ENCODE results near the gene RAB11B. TPM values are rescaled to one million over a fixed set of nuclear protein-coding genes. Genes with fewer than 3 reads are reported as not detected.
"Not testable (repeated sequence)": the region's sequence is repeated elsewhere in the genome, so short reads cannot be mapped to it uniquely, and the experiment has no call there.

Gene RAB11B
- total and polyA plus RNA-seq, 2 donors = 63.9 to 131 TPM

DNA sequence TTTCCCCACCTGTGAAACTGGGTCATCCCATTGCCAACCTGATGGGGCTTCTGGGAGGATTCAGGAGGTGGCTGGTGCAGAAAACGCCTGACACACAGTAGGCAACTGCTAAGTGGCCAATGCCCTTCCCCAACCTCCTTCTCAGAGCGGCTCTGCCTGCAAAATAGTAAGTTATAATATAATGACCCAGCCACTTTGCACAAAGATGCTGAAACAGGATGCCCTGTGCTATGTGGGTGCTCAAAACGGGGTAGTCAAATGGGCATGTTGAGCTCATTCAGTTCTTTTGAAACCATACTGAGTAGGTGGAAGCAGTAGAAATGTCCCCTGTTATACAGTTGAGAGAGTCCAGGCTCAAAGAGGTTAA lies 23.5 kb downstream of the RAB11B start:
- Histone ChIP-seq H3K27ac (ENCODE audit: low read depth) (no peak overlapping the region), H3K4me3 (ENCODE audit: low read depth, low read length) (peak overlapping the region; percentile 85), H3K36me3 (ENCODE audit: insufficient read depth) (no peaks in the 10 kb centered on the region), H3K4me1 (ENCODE audit: insufficient read depth) (no peaks in the 10 kb centered on the region)
- no peak for DNase-seq (ENCODE audit: extremely low spot score)
- WGBS = 25% methylated on average over 3 of the region's 3 CpGs

DNA sequence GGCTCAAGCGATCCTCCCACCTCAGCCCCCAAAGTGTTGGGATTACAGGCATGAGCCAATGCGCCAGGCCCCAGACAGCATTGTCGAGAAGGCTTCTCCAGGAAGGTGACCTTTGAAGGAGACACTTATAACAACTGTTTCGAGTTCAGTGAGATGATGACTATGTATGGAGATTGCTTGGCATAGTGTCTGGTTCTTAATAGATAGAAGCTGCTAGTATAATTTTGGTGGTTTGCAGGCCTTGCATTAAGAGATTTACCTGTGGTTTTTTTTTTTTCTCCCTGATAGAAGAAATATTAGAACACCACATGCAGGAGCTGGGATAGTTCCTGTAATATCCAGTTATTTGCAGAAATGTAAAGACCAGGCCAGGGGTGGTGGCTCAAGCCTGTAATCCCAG lies 26.6 kb downstream of the RAB11B start:
- Histone ChIP-seq H3K4me1 (ENCODE audit: insufficient read depth) (no peaks in the 10 kb centered on the region), H3K36me3 (ENCODE audit: insufficient read depth) (no peaks in the 10 kb centered on the region), H3K27ac (ENCODE audit: low read depth) (no peak overlapping the region), H3K4me3 (ENCODE audit: low read depth, low read length) (no peak overlapping the region)
- DNase-seq (ENCODE audit: extremely low spot score) = no peak
- WGBS = 59% methylated on average over 4 of the region's 4 CpGs

DNA sequence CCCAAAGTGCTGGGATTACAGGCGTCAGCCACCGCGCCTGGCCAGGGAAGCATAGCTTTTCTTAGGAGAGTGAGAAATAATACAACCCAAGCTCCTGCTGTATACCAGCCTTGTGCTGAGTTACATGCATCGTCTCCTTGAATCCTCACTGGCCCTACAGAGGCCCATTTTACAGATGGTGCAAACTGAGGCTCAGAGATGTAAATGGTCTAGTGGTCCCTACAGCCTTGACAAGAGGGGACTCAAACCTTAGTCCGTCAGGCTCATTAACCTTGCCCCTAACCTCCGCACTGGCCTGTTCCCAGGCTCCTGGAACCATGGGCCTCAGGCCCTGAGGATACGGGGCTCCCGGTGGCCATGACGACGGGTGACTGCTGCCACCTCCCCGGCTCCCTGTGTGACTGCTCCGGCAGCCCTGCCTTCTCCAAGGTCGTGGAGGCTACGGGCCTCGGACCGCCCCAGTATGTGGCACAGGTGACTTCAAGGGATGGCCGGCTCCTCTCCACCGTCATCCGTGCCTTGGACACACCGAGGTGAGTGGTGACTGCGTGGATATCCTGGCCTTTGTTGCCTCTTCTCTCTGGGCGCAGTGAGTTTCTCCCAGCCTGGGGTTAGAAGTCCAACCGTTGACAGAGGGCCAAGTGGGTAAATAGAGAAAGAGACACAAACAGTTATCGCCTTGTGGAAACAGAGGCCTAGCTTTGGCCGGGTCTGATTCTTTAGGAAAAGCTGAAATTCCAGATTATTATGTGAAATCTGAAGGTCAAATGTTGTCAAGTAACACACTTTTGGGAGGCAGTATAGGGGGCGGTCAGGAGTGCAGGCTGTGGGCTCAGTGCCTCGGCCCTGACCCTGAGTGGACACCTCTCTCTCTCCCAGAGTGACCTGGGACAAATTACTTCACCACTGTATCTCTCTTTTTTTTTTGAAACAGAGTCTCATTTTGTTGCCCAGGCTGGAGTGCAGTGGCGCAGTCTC lies 31.6 kb downstream of the RAB11B start:
- no peak for DNase-seq (ENCODE audit: extremely low spot score)
- Histone ChIP-seq H3K4me1 (ENCODE audit: insufficient read depth) (no peaks in the 10 kb centered on the region), H3K36me3 (ENCODE audit: insufficient read depth) (no peaks in the 10 kb centered on the region), H3K4me3 (ENCODE audit: low read depth, low read length) (no peak overlapping the region), H3K27ac (ENCODE audit: low read depth) (no peak overlapping the region)
- WGBS = 91% methylated on average over 28 of the region's 28 CpGs

DNA sequence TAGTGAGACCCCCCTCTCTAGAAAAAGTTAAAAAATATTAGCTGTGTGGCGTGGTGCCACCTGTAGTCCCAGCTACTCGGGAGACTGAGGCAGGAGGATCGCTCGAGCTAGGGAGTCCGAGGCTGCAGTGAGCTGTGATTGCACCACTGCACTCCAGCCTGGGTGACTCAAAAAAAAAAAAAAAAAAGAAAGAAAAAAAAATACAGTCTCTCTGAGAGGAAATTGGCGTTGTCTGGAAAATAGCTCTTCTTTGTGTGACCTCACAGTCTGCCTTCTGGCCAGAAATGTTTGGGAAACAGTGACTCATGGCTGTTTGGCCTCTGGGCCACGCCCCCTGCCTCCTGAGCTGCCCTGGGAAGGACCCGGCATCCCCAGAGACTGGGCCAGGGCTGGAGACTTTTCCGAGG lies 33.7 kb downstream of the RAB11B start:
- Histone ChIP-seq H3K27ac (ENCODE audit: low read depth) (peak overlapping the region; percentile 3), H3K36me3 (ENCODE audit: insufficient read depth) (no peaks in the 10 kb centered on the region), H3K4me1 (ENCODE audit: insufficient read depth) (no peaks in the 10 kb centered on the region), H3K4me3 (ENCODE audit: low read depth, low read length) (no peak overlapping the region)
- 26% methylated on average over 9 of the region's 9 CpGs for WGBS
- peak; percentile 50 for DNase-seq (ENCODE audit: extremely low spot score)

DNA sequence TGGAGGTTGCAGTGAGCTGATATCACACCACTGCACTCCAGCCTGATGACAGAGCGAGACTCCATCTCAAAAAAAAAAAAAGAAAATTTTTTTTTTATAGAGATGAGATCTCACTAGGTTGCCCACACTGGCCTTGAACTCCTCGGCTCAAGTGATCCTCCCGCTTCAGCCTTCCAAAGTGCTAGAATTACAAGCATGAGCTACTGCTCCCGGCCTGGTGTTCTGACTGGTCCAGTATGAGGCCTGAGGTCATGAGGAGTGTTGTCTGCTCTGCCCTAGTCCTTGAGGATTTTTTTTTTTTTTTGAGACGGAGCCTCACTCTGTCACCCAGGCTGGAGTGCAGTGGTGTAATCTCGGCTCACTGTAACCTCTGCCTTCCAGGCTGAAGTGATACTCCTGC lies 35.2 kb downstream of the RAB11B start:
- H3K27ac ChIP-seq (ENCODE audit: low read depth); H3K4me3 ChIP-seq (ENCODE audit: low read depth, low read length); H3K4me1 ChIP-seq (ENCODE audit: insufficient read depth); H3K36me3 ChIP-seq (ENCODE audit: insufficient read depth); DNase-seq (ENCODE audit: extremely low spot score): not testable (repeated sequence)
- WGBS = 92% methylated on average over 6 of the region's 6 CpGs

DNA sequence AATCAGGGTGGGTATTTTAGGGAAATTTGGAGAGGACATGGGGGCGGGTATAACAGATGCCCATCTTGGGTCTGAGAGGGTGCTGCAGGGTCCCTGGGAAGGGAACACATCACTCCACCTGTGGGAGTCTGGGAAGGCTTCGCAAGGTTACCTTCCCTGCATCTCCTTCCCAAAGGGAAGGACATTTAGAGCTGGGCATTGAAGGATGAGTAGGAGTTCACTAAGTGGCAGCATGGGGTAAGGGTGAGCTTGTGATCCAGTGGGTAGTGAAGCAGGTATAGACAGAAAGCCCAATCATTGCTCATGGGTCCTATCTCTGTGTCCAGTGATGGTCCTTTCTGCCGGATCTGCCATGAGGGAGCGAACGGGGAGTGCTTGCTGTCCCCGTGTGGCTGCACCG lies 36.1 kb downstream of the RAB11B start:
- Histone ChIP-seq H3K27ac (ENCODE audit: low read depth) (no peak overlapping the region), H3K36me3 (ENCODE audit: insufficient read depth) (no peaks in the 10 kb centered on the region), H3K4me1 (ENCODE audit: insufficient read depth) (no peaks in the 10 kb centered on the region), H3K4me3 (ENCODE audit: low read depth, low read length) (no peak overlapping the region)
- 93% methylated on average over 7 of the region's 7 CpGs for WGBS
- DNase-seq (ENCODE audit: extremely low spot score) = no peak

DNA sequence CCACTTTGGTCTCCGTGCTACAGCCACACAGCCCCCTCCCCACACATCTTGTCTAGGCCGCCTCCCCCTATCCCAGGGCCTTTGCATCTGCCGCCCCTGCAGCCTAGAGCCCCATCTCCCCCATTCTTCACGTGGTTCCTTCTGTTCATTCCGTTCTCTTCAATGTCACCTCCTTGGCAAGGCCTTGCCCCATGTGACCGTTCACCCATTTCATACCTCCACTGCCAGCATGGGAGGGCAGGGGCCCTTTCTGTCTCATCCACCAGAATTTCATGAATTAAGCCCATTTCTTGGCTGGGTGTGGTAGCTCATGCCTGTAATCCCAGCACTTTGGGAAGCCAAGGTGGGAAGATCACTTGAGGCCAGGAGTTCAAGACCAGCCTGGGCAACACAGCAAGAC lies 38.9 kb downstream of the RAB11B start:
- Histone ChIP-seq H3K27ac (ENCODE audit: low read depth) (no peak overlapping the region), H3K4me1 (ENCODE audit: insufficient read depth) (no peaks in the 10 kb centered on the region), H3K4me3 (ENCODE audit: low read depth, low read length) (no peak overlapping the region), H3K36me3 (ENCODE audit: insufficient read depth) (no peaks in the 10 kb centered on the region)
- DNase-seq (ENCODE audit: extremely low spot score) = no peak
- WGBS = 81% methylated on average over 6 of the region's 6 CpGs

DNA sequence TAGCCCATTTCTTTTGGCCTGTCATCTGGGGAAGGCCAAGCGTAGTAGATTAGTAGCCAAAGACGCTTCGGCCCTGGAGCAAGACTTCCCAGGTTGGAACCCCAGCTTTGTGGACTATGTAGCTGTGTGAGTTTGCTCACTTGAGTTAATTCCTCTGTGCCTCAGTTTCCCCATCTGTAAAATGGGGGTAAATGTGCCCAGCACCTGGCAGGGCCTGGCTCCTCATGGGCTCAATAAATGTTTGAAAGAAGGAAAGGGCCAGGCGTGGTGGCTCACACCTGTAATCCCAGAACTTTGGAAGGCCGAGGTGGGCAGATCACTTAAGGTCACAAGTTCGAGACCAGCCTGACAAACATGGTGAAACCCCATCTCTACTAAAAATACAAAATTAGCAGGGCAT lies 39.7 kb downstream of the RAB11B start:
- no peak for DNase-seq (ENCODE audit: extremely low spot score)
- no peak overlapping the region for H3K4me3 ChIP-seq (ENCODE audit: low read depth, low read length)
- 95% methylated on average over 6 of the region's 6 CpGs for WGBS
- H3K36me3 ChIP-seq (ENCODE audit: insufficient read depth) = no peaks in the 10 kb centered on the region
- H3K4me1 ChIP-seq (ENCODE audit: insufficient read depth) = no peaks in the 10 kb centered on the region
- no peak overlapping the region for H3K27ac ChIP-seq (ENCODE audit: low read depth)

DNA sequence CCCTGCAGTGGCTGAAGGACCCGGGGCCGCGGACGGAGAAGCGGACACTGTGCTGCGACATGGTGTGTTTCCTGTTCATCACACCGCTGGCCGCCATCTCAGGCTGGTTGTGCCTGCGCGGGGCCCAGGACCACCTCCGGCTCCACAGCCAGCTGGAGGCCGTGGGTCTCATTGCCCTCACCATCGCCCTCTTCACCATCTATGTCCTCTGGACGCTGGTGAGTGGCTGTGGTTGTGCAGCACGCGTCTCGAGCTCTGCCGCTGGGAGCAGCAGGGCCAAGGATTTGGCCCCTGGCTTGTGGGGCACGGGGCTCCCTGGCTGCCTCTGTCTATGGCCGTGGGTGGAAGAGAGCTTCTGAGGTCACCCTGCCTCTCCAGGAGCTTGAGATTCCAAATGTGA lies 40.5 kb downstream of the RAB11B start:
- no peak overlapping the region for H3K27ac ChIP-seq (ENCODE audit: low read depth)
- H3K4me3 ChIP-seq (ENCODE audit: low read depth, low read length) = no peak overlapping the region
- no peaks in the 10 kb centered on the region for H3K36me3 ChIP-seq (ENCODE audit: insufficient read depth)
- no peaks in the 10 kb centered on the region for H3K4me1 ChIP-seq (ENCODE audit: insufficient read depth)
- WGBS = 91% methylated on average over 20 of the region's 20 CpGs
- DNase-seq (ENCODE audit: extremely low spot score) = no peak

DNA sequence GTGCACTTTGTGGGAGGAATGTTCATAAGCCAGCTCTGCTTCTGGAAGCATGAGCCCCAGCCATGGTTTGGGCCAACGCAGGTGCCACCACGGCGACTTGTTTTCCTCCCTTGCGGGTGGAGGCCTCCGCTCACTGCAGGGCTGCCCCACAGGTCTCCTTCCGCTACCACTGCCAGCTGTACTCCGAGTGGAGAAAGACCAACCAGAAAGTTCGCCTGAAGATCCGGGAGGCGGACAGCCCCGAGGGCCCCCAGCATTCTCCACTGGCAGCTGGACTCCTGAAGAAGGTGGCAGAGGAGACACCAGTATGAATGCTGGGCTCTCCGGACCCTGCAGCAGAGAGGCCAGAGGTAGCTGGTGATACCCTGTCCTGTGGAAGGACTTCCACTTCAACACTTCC lies 48.1 kb downstream of the RAB11B start:
- no peak for DNase-seq (ENCODE audit: extremely low spot score)

DNA sequence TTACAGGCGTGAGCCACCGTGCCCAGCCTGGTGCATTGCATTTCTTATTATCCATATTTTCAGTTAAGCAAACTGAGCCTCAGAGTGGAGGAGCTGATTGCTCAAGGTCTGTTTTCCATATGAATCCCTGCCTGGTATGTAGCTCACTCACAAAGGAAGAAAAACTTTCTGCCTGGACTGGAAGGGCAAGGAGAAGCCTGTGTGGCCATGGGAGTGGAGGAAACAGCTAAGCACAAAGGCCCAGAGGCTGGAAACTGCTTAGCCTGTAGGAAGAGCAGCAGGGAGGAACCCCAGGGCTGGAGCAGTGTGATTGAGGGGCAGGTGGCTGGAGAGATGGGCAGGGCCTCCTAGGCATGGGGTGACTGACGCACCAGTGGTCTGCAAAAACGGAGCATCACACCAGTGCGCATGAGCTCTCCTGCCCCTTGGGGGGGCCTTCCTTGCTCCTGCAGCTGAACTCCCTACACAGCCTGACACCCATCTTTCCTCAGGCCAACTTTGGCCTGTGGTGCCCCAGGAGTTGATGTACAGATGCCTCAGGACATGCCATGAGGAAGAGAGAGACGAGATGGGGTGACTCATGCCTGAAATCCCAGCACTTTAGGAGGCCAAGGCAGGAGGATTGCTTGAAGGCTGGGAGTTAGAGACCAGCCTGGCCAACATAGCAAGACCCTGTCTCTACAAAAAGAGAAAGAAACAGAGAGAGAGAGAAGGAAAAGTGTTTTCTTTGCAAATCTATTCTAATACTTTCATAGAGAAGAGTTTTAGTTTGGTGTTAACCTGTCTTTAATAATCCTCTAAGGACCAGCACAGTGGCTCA lies 51.8 kb downstream of the RAB11B start:
- DNase-seq (ENCODE audit: extremely low spot score) = no peak
- no peaks in the 10 kb centered on the region for H3K36me3 ChIP-seq (ENCODE audit: insufficient read depth)
- H3K27ac ChIP-seq (ENCODE audit: low read depth) = no peak overlapping the region
- H3K4me1 ChIP-seq (ENCODE audit: insufficient read depth) = peaks cover 3% of the 10 kb centered on the region
- no peak overlapping the region for H3K4me3 ChIP-seq (ENCODE audit: low read depth, low read length)
- 82% methylated on average over 6 of the region's 6 CpGs for WGBS

More for the DNA sequence above, 48.1 kb downstream of the RAB11B start:
- H3K4me3 ChIP-seq (ENCODE audit: low read depth, low read length) = no peak overlapping the region
- no peaks in the 10 kb centered on the region for H3K36me3 ChIP-seq (ENCODE audit: insufficient read depth)
- no peak overlapping the region for H3K27ac ChIP-seq (ENCODE audit: low read depth)
- H3K4me1 ChIP-seq (ENCODE audit: insufficient read depth) = no peaks in the 10 kb centered on the region
- 95% methylated on average over 12 of the region's 12 CpGs for WGBS

DNA sequence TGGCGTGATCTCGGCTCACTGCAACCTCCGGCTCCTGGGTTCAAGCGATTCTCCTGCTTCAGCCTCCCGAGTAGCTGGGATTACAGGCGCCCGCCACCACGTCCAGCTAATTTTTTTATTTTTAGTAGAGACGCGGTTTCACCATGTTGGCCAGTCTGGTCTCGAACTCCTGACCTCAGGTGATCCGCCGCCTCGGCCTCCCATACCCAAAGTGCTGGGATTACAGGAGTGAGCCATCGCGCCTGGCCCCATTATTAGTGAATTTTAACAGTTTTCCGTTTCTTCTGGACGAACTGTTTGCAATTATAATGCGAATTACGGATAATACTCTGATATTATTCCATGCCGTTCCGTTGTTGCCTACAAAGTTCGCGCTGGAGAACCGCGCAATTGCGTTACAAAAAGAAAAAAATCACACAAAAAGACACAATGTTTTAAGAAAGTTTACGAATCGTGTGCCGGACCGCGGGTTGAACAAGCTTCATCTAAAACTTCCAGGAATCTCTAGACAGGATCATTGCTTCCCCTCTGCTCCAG lies 54.0 kb downstream of the RAB11B start:
- 26% methylated on average over 32 of the region's 32 CpGs for WGBS
- peak overlapping the region; percentile 68 for H3K27ac ChIP-seq (ENCODE audit: low read depth)
- H3K4me1 ChIP-seq (ENCODE audit: insufficient read depth); H3K36me3 ChIP-seq (ENCODE audit: insufficient read depth); DNase-seq (ENCODE audit: extremely low spot score): not testable (repeated sequence)
- peak overlapping the region; percentile 94 for H3K4me3 ChIP-seq (ENCODE audit: low read depth, low read length)

DNA sequence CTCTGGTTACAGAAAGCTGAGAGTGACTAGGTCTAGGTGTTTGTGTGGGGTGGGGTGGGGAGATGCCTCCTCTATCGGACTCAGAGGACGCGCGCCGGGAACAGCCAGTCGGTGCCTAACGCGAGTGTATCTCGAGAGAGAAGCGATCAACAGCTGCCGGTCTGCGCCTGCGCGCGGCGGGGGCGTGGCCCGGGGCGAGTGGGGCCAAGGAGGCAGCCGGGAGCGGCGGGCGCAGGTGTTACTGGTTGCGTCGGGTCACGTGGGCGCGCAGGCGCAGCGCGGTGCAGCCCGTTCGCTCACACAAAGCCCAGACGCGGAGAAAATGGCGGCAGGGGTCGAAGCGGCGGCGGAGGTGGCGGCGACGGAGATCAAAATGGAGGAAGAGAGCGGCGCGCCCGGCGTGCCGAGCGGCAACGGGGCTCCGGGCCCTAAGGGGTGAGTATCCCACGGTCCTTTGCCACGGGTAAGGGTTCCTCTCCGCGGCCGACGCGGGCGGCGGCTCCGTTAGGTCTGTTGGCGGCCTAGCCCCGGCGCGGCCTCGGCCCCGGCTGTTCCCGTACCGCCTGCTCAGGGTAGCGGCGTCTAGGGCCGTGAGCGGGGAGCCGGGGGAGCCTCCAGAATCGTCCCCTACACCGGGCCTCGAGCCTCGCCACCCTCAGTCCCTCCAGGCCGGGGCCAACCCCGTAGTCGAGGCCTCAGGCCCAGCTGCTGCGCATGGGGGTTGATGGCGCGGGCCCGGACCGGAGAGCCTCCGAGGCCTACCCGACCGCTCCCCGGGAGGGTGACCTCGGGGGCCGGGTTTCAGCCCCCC lies 54.7 kb downstream of the RAB11B start, which contains the start of gene HNRNPM:
Gene HNRNPM, plus strand, starts transcription at position 299 of the 811 bp plus-strand sequence. Its CDS starts 24 bp downstream, at position 323.
- H3K36me3 ChIP-seq (ENCODE audit: insufficient read depth) = no peaks in the 10 kb centered on the region
- peak; percentile 92 for DNase-seq (ENCODE audit: extremely low spot score)
- WGBS = under 1% methylated on average over 93 of the region's 93 CpGs
- peaks cover 3% of the 10 kb centered on the region for H3K4me1 ChIP-seq (ENCODE audit: insufficient read depth)
- H3K4me3 ChIP-seq (ENCODE audit: low read depth, low read length) = peak within 1 kb of the TSS; percentile 94
- peak within 1 kb of the TSS; percentile 99 for H3K27ac ChIP-seq (ENCODE audit: low read depth)
